Glomerular endothelial cell (primary cell): Measurements from ENCODE around the gene PBRM1. TPM values are rescaled to one million over a fixed set of nuclear protein-coding genes. Genes with fewer than 3 reads are reported as not detected.

Experiments
- DNase-seq: peaks from one replicate; pipeline ENCODE4 v3.0.0-alpha.2; 2011; ENCODE audit warnings: low read depth, low spot score; ENCODE audit errors: extremely low read depth
- total RNA-seq: library from RNA; depleted of rRNA; stranded (reverse); fragments of >200 nt; gene quantifications from 2 replicates; pipeline ENCODE4 v1.2.3, GENCODE V29; 2015

The PBRM1 gene
- total RNA-seq, 1 donor from 2014 or later, result 78.4 TPM

DNA sequence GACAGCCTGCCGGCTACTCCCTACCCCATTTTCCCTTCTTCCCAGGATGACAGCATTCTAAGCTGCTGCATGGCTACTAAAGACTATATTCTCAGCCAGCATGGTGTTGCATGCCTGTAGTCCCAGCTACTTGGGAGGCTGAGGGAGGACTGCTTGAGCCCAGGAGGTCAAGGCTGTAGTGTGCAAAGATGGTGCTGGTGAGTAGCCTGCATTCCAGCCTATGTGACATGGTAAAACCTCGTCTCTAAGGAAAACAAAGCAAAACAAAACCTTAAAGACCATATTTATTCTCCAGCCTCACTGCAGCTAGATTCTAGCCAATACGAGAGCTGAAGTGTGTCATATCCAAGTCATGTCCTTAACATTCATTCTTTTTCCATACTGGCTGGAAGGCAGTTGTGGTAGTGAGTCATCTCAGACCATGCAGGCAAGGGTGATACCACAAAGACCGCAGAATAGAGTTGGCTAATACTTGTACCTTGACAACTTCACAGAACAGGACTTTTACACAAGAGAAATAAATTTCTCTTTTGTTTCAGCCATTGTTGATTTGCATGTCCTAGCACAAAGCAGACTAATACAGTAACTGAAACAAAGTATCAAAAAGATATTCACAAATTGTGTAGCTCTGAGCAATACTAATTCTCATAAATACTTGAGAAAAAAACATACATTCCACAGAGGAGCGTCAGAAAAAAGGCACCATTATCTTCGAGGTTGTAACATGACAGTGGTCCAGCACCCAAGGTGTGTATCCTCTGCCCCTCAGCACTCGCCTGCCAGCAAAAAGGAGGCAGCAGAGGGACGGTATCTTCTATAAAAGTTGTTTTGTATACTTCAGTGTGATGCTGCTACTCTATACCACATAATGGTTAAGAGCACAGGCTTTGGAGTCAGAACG, 14.8 kb downstream of the PBRM1 start:
- peak; percentile 88 for DNase-seq

GRCh38 chr3:52663098-52663497, 22.6 kb downstream of the PBRM1 start:
- no peak for DNase-seq

GRCh38 chr3:52660046-52660445, 25.7 kb downstream of the PBRM1 start:
- DNase-seq, result no peak

- no peak for DNase-seq
Measured at GRCh38 chr3:52655895-52656294, 29.8 kb downstream of the PBRM1 start.

- no peak for DNase-seq
Measured at GRCh38 chr3:52651592-52651991, 34.1 kb downstream of the PBRM1 start.

DNA sequence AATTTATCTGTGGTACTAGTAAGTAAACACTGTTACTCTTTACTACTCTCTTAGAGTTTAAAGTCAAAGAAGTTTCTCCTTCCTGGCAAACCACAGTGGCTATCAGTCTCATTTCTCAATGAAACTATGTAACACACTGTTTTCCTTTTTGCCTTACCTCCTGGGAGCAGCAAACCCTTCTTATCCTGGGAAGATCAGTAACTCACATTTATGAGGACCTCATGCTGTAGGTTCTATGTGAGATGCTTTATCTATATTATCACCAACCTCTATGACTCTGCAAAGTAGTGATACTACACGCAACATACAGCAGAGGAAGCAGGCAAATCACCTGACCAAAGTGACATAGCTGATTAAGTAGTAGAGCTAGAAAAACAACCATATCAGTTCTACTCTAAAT, 35.3 kb downstream of the PBRM1 start:
- no peak for DNase-seq

GRCh38 chr3:52649461-52650210, 36.1 kb downstream of the PBRM1 start:
- DNase-seq, result no peak

- no peak for DNase-seq
Measured at GRCh38 chr3:52645549-52645948, 40.2 kb downstream of the PBRM1 start.

DNA sequence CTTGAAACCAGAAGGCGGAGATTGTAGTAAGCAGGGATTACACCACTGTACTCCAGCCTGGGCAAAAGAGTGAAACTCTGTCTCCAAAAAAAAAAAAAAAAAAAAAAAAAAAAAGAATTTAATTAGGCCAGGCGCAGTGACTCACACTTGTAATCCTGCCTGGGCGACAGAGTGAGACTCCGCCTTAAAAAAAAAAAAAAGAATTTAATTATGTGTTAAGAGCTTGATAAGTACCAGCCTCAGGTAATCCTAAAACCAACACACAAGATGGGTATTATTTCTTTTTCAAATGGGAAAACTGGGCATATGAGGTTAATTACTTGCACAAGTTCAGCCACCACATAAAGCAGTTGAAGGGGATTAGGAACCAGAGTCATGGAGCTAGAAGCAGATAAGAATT, 49.0 kb downstream of the PBRM1 start:
- DNase-seq, result no peak

DNA sequence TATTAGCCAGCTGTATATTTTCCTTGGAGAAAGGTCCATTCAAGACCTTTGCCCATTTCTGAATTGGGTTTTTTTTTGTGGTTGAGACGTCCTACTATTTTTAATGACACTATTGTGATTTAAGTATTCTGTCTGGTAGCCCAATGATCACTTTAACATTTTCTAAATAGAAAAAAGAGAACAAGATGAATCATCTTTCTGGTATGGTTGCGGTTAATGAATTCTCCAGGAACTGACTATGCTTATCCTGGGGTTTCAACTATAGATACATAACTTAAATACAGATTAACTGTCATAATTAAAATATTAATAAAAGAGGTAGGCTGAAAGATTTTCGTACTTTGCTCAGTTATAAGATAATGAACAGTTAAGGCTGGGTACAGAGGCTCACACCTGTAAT, 51.9 kb downstream of the PBRM1 start:
- no peak for DNase-seq

DNA sequence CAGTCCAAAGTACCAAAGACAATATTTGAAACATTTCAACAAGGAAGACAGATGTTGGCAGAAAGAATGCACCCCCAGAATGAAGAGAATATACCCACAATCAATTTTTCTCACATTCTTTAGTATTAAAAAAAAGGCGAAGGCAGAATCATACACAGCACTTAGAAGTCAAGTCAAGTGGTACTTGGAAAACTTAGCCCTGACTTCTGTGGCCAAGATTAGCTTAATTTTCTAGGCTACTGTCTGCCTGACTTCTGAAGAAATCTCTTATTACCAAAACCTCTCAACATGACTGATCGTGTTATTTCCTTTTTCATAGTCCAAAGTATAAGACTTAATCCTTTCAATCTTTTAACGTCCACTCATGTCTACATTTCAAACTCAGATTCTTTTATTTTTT, 60.7 kb downstream of the PBRM1 start:
- DNase-seq, result no peak

DNA sequence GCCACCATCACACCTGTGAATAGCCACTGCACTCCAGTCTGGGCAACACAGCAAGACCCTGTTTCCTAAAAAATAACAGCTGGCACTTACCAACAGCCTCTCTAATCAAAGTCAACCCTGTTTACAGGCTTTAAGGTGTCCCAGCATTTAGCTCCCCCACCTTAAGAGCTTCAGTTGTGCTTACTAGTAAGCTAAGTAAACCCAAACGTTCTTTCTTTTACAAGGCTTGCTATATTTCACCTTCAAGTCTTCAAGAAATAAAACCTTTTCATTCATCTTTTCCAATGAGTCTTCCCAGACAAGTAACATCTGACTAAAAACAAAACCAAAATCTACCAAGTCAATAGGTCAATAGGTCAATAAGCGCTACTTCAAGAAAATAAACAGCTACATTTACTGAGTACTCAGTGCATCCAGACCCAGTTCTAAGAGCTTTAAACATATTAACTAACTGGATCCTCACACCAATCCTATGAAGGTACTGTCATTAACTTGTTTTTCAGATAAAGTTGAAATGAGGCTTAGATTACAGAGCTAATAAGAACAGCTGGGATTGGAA, 62.4 kb downstream of the PBRM1 start:
- DNase-seq, result no peak

DNA sequence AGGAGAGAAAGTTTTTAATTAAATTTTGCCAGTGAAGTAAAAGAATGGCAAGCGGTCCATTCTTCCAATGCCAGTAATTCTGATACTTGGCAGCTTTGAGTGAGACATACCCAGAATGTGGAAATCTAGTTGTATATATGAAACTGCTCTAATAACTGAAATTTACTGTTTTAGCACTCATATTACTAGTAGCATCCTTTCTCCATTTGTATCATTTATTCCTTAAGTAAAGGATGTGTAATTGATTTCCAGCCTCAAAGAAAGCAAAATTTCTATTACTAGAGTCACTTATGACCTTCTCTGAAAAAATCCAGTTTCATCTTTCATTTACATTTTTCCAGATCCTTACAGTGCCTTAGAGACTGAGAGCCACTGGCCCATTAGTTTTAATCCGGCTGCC, 65.1 kb downstream of the PBRM1 start:
- DNase-seq, result no peak

DNA sequence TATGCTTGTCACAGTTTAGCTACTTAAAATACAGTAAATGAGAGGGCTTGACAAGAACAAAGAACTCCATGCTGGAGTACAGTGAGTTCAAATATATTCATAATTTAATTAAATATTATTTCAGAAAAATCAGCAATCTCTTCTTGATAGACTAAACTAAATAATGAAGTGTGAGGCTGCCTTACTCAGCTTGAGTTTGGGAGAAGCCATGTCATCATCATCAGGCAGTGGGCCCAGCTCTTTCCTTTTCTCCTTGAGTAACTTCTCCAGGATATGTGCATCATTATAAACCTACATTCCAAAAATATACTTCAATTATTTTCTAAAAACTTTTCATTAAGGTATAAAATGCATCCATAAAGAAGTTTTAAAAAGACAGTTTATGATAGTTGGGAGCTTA, 70.5 kb downstream of the PBRM1 start:
- DNase-seq, result no peak

GRCh38 chr3:52614689-52615088, 71.0 kb downstream of the PBRM1 start:
- no peak for DNase-seq

DNA sequence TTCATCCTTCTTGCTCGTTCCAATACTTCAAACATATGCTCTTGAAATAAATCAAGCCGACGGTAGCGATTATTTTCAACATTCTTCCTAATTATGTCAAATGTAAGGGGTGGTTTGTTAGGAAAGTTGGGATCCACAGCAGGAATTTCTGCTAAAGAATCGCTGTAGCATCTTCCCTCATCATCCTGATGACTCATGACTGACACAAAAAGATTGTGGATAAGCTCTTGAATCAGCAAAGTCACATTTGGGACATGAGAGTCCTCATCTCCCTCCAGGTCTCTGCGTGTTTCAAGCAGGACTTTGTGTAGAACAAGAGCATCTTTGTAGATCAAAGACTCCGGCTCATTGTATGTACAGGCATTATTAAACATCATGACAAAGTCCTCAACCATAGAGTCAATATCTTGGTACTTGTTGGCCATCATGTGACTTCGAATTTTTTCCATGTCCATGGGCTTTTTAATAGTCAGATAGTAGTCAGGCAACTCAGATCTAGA, 76.3 kb downstream of the PBRM1 start:
- DNase-seq, result no peak

GRCh38 chr3:52608337-52608736, 77.4 kb downstream of the PBRM1 start:
- DNase-seq, result no peak

- DNase-seq, result no peak
Measured at GRCh38 chr3:52606373-52607085, 79.2 kb downstream of the PBRM1 start.

- no peak for DNase-seq
Measured at GRCh38 chr3:52600258-52600657, 85.5 kb downstream of the PBRM1 start.

- no peak for DNase-seq
Measured at GRCh38 chr3:52596658-52597265, 89.0 kb downstream of the PBRM1 start.
